Osteoblast (primary cell): ENCODE measurements around the gene HTRA1. TPM values are rescaled to one million over a fixed set of nuclear protein-coding genes. Genes with fewer than 3 reads are reported as not detected.

Source experiments
- DNase-seq: peaks from one replicate; pipeline ENCODE4 v3.0.0; 2011; ENCODE audit warnings: low spot score, mixed read lengths; ENCODE audit not compliant: insufficient read length; ENCODE audit errors: missing footprints
- H2AFZ ChIP-seq: 2 replicates; pipeline ENCODE4 v1.6.0; 2011; ENCODE audit warnings: mild to moderate bottlenecking, low read length
- H3K27ac ChIP-seq: 2 replicates; pipeline ENCODE4 v1.5.1; 2011; ENCODE audit warnings: mild to moderate bottlenecking, low read depth, low read length, moderate library complexity
- H3K27me3 ChIP-seq: 2 replicates; pipeline ENCODE4 v1.6.0; 2012; ENCODE audit warnings: mild to moderate bottlenecking, control low read depth, inconsistent platforms, low read length, moderate library complexity; ENCODE audit not compliant: insufficient read depth
- H3K36me3 ChIP-seq: 2 replicates; pipeline ENCODE4 v1.5.1; 2011; ENCODE audit warnings: mild to moderate bottlenecking, low read length, control low read depth, moderate library complexity; ENCODE audit not compliant: insufficient read depth
- H3K4me1 ChIP-seq: 2 replicates; pipeline ENCODE4 v1.5.1; 2011; ENCODE audit warnings: mild to moderate bottlenecking, low read length, control low read depth, moderate library complexity; ENCODE audit not compliant: insufficient read depth
- H3K4me2 ChIP-seq: 2 replicates; pipeline ENCODE4 v1.6.0; 2011; ENCODE audit warnings: mild to moderate bottlenecking, low read length; ENCODE audit not compliant: insufficient read depth
- H3K4me3 ChIP-seq: fragments of 200-600 bp; sonication (generic); 3 replicates; pipeline ENCODE4 v1.5.1; 2012; ENCODE audit warnings: mild to moderate bottlenecking, low read length, inconsistent platforms; ENCODE audit not compliant: insufficient read depth
- H3K79me2 ChIP-seq: 2 replicates; pipeline ENCODE4 v1.6.0; 2012; ENCODE audit warnings: mild to moderate bottlenecking, low read length, control low read depth, inconsistent platforms; ENCODE audit not compliant: insufficient read depth
- H3K9me3 ChIP-seq: 2 replicates; pipeline ENCODE4 v1.5.1; 2011; ENCODE audit warnings: low read depth, low read length, control low read depth
- H4K20me1 ChIP-seq: 2 replicates; pipeline ENCODE4 v1.6.0; 2012; ENCODE audit warnings: mild to moderate bottlenecking, low read length, control low read depth; ENCODE audit not compliant: insufficient read depth
- total RNA-seq: library from RNA; depleted of rRNA; stranded (reverse); fragments of >200 nt; gene quantifications from 2 replicates; pipeline ENCODE4 v1.2.3, GENCODE V29; 2012
- TF ChIP-seq, protein P1 (sequence below): IDR thresholded peaks from 2 replicates; pipeline ENCODE4 v1.5.1; 2011; ENCODE audit warnings: mild to moderate bottlenecking, low read depth, low read length, moderate library complexity; ENCODE audit errors: extremely low read depth

The HTRA1 gene
- total RNA-seq, 1 donor: 392 TPM

DNA sequence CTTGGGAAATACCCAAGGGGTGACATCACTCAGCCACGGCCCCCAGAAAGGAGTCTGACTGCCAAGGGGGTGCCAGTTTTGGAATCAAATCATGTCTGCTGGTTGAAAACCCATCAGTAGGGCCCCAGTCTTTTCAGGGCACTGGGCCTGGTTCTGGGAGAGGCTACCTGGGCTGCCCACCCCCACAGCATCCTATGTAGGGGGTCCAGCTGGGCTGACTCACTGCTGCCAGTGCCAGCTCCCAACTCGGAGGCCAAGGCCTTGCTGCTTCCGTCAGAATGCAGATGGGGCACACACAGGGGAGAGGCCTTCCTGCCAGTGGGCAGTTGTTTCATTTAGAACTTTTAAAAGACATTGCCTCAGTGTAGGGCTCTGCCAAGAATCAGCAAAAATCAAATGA lies 59.7 kb downstream of the HTRA1 start:
- H3K79me2 ChIP-seq: no peaks in the 10 kb centered on the region
- no peak overlapping the region for H3K4me3 ChIP-seq
- no peak overlapping the region for H3K4me2 ChIP-seq
- TF ChIP-seq, protein P1, sequence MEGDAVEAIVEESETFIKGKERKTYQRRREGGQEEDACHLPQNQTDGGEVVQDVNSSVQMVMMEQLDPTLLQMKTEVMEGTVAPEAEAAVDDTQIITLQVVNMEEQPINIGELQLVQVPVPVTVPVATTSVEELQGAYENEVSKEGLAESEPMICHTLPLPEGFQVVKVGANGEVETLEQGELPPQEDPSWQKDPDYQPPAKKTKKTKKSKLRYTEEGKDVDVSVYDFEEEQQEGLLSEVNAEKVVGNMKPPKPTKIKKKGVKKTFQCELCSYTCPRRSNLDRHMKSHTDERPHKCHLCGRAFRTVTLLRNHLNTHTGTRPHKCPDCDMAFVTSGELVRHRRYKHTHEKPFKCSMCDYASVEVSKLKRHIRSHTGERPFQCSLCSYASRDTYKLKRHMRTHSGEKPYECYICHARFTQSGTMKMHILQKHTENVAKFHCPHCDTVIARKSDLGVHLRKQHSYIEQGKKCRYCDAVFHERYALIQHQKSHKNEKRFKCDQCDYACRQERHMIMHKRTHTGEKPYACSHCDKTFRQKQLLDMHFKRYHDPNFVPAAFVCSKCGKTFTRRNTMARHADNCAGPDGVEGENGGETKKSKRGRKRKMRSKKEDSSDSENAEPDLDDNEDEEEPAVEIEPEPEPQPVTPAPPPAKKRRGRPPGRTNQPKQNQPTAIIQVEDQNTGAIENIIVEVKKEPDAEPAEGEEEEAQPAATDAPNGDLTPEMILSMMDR: no peak
- peaks cover 4% of the 10 kb centered on the region for H3K4me1 ChIP-seq
- H2AFZ ChIP-seq: no peak overlapping the region
- no peaks in the 10 kb centered on the region for H4K20me1 ChIP-seq
- H3K36me3 ChIP-seq: peaks cover 3% of the 10 kb centered on the region
- no peak overlapping the region for H3K27ac ChIP-seq
- DNase-seq: peak; percentile 65
- H3K27me3 ChIP-seq: peaks cover under 1% of the 10 kb centered on the region
- no peaks in the 10 kb centered on the region for H3K9me3 ChIP-seq

- H3K27me3 ChIP-seq: peaks cover 4% of the 10 kb centered on the region
- H4K20me1 ChIP-seq: no peaks in the 10 kb centered on the region
- no peaks in the 10 kb centered on the region for H3K4me1 ChIP-seq
- no peaks in the 10 kb centered on the region for H3K79me2 ChIP-seq
- TF ChIP-seq, protein P1: no peak
- no peak for DNase-seq
- H3K36me3 ChIP-seq: no peaks in the 10 kb centered on the region
- H3K27ac ChIP-seq: no peak overlapping the region
- H3K9me3 ChIP-seq: no peaks in the 10 kb centered on the region
- H3K4me3 ChIP-seq: no peak overlapping the region
- no peak overlapping the region for H3K4me2 ChIP-seq
- no peak overlapping the region for H2AFZ ChIP-seq
Observed at GRCh38 chr10:122524811-122525210, 63.5 kb downstream of the HTRA1 start.

- Histone ChIP-seq H3K79me2 (no peaks in the 10 kb centered on the region), H3K4me2 (no peak overlapping the region), H3K4me3 (no peak overlapping the region), H3K4me1 (no peaks in the 10 kb centered on the region), H4K20me1 (no peaks in the 10 kb centered on the region), H3K9me3 (no peaks in the 10 kb centered on the region), H3K27ac (no peak overlapping the region), H3K36me3 (no peaks in the 10 kb centered on the region), H3K27me3 (peaks cover 4% of the 10 kb centered on the region), H2AFZ (no peak overlapping the region)
- TF ChIP-seq, protein P1: no peak
- DNase-seq: no peak
Observed at GRCh38 chr10:122525788-122526187, 64.4 kb downstream of the HTRA1 start.

DNA sequence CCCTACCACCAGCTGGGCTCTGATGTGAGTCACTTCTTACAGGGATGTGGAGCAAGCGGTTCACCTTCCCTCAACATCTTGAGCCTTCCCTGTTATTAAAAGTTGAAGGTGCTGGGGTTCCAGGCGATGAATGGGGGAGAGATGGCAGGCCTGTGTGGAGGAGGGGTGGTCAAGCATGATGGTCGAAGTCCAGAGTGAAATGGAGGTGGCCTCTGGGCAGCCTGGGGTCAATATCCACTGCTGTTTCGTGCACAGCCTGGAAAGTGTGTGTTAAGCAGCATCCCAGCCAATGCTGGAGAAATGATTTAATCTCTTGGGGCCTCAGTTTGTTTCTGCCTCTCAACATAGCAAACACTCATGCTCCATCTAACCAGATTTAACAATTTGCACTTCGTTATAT lies 65.5 kb downstream of the HTRA1 start:
- no peaks in the 10 kb centered on the region for H3K4me1 ChIP-seq
- no peak overlapping the region for H3K4me2 ChIP-seq
- no peak overlapping the region for H3K4me3 ChIP-seq
- no peaks in the 10 kb centered on the region for H3K9me3 ChIP-seq
- H3K27ac ChIP-seq: no peak overlapping the region
- TF ChIP-seq, protein P1: no peak
- H3K36me3 ChIP-seq: no peaks in the 10 kb centered on the region
- DNase-seq: no peak
- peaks cover 4% of the 10 kb centered on the region for H3K27me3 ChIP-seq
- no peak overlapping the region for H2AFZ ChIP-seq
- no peaks in the 10 kb centered on the region for H4K20me1 ChIP-seq
- no peaks in the 10 kb centered on the region for H3K79me2 ChIP-seq
